IMR-90 (cell line): ENCODE data around the gene MYOF. TPM values are rescaled to one million over a fixed set of nuclear protein-coding genes. Genes with fewer than 3 reads are reported as not detected.

Source experiments
- ATAC-seq: fragments of 200-7000 bp; cut with Tn5 transposase; 2 replicates; pipeline ENCODE4 v1.9.1; 2020; ENCODE audit warnings: low read depth, mild to moderate bottlenecking, moderate library complexity
- BruUV-seq: library from RNA; stranded (reverse); fragments of 400-500 nt; replicated peaks from 2 replicates; lab custom pipeline; 2021; lab: Mats Ljungman, UMichigan
- CTCF ChIA-PET: fragments of 300-600 bp; formaldehyde crosslinking; extraction: SDS; loops from one replicate; lab custom pipeline; 2021; ENCODE audit warnings: antibody characterized with exemption; lab: Yijun Ruan, JAX
- POLR2A ChIA-PET: fragments of 300-600 bp; sonication (Branson Sonifier 250); formaldehyde crosslinking; loops from one replicate; lab custom pipeline; 2022; ENCODE audit warnings: antibody characterized with exemption; ENCODE audit not compliant: unreplicated experiment; lab: Charles Lee
- DNase-seq: peaks from one replicate; pipeline ENCODE4 v3.0.0; 2013
- H2AFZ ChIP-seq: replicated peaks from 2 replicates; pipeline ENCODE3; 2013; ENCODE audit warnings: low read length, mild to moderate bottlenecking; ENCODE audit not compliant: poor library complexity
- H2AK5ac ChIP-seq: 2 replicates; pipeline ENCODE4 v1.6.1; 2013; ENCODE audit warnings: low read depth, low read length, inconsistent platforms
- H2AK9ac ChIP-seq: replicated peaks from 2 replicates; pipeline ENCODE3; 2013; ENCODE audit warnings: mild to moderate bottlenecking, low read depth, low read length, moderate library complexity; ENCODE audit not compliant: poor library complexity
- H2BK120ac ChIP-seq: 2 replicates; pipeline ENCODE4 v1.6.1; 2013; ENCODE audit warnings: low read depth, low read length, inconsistent platforms
- H2BK15ac ChIP-seq: 3 replicates; pipeline ENCODE4 v1.6.1; 2013; ENCODE audit warnings: low read depth, low read length, inconsistent platforms
- H2BK20ac ChIP-seq: 2 replicates; pipeline ENCODE4 v1.6.1; 2013; ENCODE audit warnings: low read depth, mild to moderate bottlenecking, inconsistent platforms, low read length, moderate library complexity
- H2BK5ac ChIP-seq: 2 replicates; pipeline ENCODE4 v1.6.1; 2013; ENCODE audit warnings: mild to moderate bottlenecking, low read depth, low read length, inconsistent platforms; ENCODE audit not compliant: poor library complexity, severe bottlenecking
- H3K14ac ChIP-seq: replicated peaks from 2 replicates; pipeline ENCODE4 v1.6.1; 2013; ENCODE audit warnings: low read depth, low read length, inconsistent platforms
- H3K18ac ChIP-seq: 2 replicates; pipeline ENCODE4 v1.6.1; 2013; ENCODE audit warnings: low read depth, low read length, control low read depth
- H3K23ac ChIP-seq: 2 replicates; pipeline ENCODE4 v1.6.1; 2013; ENCODE audit warnings: low read depth, low read length, inconsistent platforms
- H3K27ac ChIP-seq: 2 replicates; pipeline ENCODE4 v1.5.1; 2013; ENCODE audit warnings: mild to moderate bottlenecking, control low read depth, low read length; ENCODE audit not compliant: insufficient read depth
- H3K27me3 ChIP-seq: 2 replicates; pipeline ENCODE4 v1.6.1; 2013; ENCODE audit warnings: low read length; ENCODE audit not compliant: control insufficient read depth, insufficient read depth
- H3K36me3 ChIP-seq: 2 replicates; pipeline ENCODE4 v1.6.1; 2013; ENCODE audit warnings: low read length, mixed read lengths; ENCODE audit not compliant: control insufficient read depth, insufficient read depth
- H3K4ac ChIP-seq: 2 replicates; pipeline ENCODE4 v1.6.1; 2013; ENCODE audit warnings: low read depth, low read length, inconsistent platforms
- H3K4me1 ChIP-seq: 2 replicates; pipeline ENCODE4 v1.6.1; 2013; ENCODE audit warnings: low read length, mixed read lengths; ENCODE audit not compliant: control insufficient read depth, insufficient read depth
- H3K4me2 ChIP-seq: 2 replicates; pipeline ENCODE4 v1.6.1; 2013; ENCODE audit warnings: low read depth, mild to moderate bottlenecking, control low read depth, low read length, moderate library complexity
- H3K4me3 ChIP-seq: 2 replicates; pipeline ENCODE4 v1.5.1; 2013; ENCODE audit warnings: low read depth, mild to moderate bottlenecking, control low read depth, low read length, moderate library complexity; ENCODE audit not compliant: insufficient read depth
- H3K56ac ChIP-seq: 2 replicates; pipeline ENCODE4 v1.6.1; 2013; ENCODE audit warnings: low read length, inconsistent platforms; ENCODE audit not compliant: insufficient read depth; ENCODE audit errors: extremely low read depth
- H3K79me1 ChIP-seq, 2 experiments: 2 replicates each; pipeline ENCODE4 v1.6.1; 2013; ENCODE audit warnings: low read length in 2 of 2, inconsistent platforms in 1 of 2, low read depth in 1 of 2
- H3K9ac ChIP-seq: 2 replicates; pipeline ENCODE4 v1.6.1; 2013; ENCODE audit warnings: low read depth, low read length, control low read depth
- H3K9me1 ChIP-seq: 2 replicates; pipeline ENCODE4 v1.6.1; 2013; ENCODE audit warnings: low read length, inconsistent platforms; ENCODE audit not compliant: insufficient read depth
- H3K9me3 ChIP-seq: 2 replicates; pipeline ENCODE4 v1.6.1; 2013; ENCODE audit warnings: low read length; ENCODE audit not compliant: control insufficient read depth, insufficient read depth
- H4K20me1 ChIP-seq: 2 replicates; pipeline ENCODE4 v1.6.1; 2013; ENCODE audit warnings: low read length, inconsistent platforms; ENCODE audit not compliant: insufficient read depth
- H4K5ac ChIP-seq: 2 replicates; pipeline ENCODE4 v1.6.1; 2013; ENCODE audit warnings: mild to moderate bottlenecking, low read depth, low read length, control low read depth
- H4K8ac ChIP-seq, 2 experiments: 2 replicates each; pipeline ENCODE4 v1.6.1; 2013; ENCODE audit warnings: low read depth in 2 of 2, low read length in 2 of 2, control low read depth in 1 of 2, inconsistent platforms in 1 of 2
- H4K91ac ChIP-seq: 2 replicates; pipeline ENCODE4 v1.6.1; 2013; ENCODE audit warnings: low read depth, low read length, inconsistent platforms; ENCODE audit not compliant: insufficient read depth
- CTCF ChIP-seq: conservative IDR thresholded peaks from 2 replicates; pipeline ENCODE4 v1.5.1; 2012; ENCODE audit warnings: mild to moderate bottlenecking, low read depth, low read length, improper control_type of control experiment
- MAFK ChIP-seq: IDR thresholded peaks from 2 replicates; pipeline ENCODE4 v1.6.1; 2012; ENCODE audit warnings: low read depth, low read length, improper control_type of control experiment
- MAZ ChIP-seq: IDR thresholded peaks from 2 replicates; pipeline ENCODE4 v1.6.1; 2012; ENCODE audit warnings: low read depth, mild to moderate bottlenecking, low read length, improper control_type of control experiment, moderate library complexity, borderline replicate concordance
- RAD21 ChIP-seq: IDR thresholded peaks from 2 replicates; pipeline ENCODE4 v1.6.1; 2012; ENCODE audit warnings: low read length, improper control_type of control experiment
- WGBS, 2 experiments: methylation state at CpG; one replicate each; pipeline versions ENCODE4 v1.1.5 to v1.1.7; 2013; ENCODE audit warnings: missing lambda C conversion rate in 2 of 2; ENCODE audit not compliant: insufficient read length in 1 of 2; ENCODE audit errors: extremely low coverage in 2 of 2; 5-methylcytosine and 5-hydroxymethylcytosine counted together
- dilution Hi-C: fragments of 300-500 bp; cut with HindIII; formaldehyde crosslinking; loops from one replicate; pipeline ENCODE4 v1.14.3; 2018; ENCODE audit warnings: low sequenced_read_pairs; ENCODE audit not compliant: unreplicated experiment
- in situ Hi-C: fragments of 300-500 bp; cut with MboI; formaldehyde crosslinking; loops from 3 replicates; pipeline ENCODE4 v1.14.3; 2019; ENCODE audit warnings: low sequenced_read_pairs, inconsistent platforms, mixed read lengths
- intact Hi-C: fragments of 100-400 bp; cut with micrococcal nuclease; formaldehyde crosslinking; loops from 2 replicates; pipeline ENCODE4 v1.10.0; 2022
- polyA plus RNA-seq, 3 experiments: library from polyadenylated mRNA; depleted of rRNA; stranded (reverse); fragments of >200 nt; gene quantifications; 2 replicates each; pipeline ENCODE4 v1.2.3, GENCODE V29; 2012; ENCODE audit warnings: low replicate concordance in 1 of 3
- total RNA-seq: library from RNA; depleted of rRNA; stranded (reverse); fragments of >200 nt; gene quantifications from 2 replicates; pipeline ENCODE4 v1.2.3, GENCODE V29; 2012

The MYOF gene
- total and polyA plus RNA-seq, 2 of the 4 experiments (the other 2 are of a cell fraction): 221 to 281 TPM

- Histone ChIP-seq H3K79me1 (no peaks in the 10 kb centered on the region), H3K18ac (no peak overlapping the region), H3K36me3 (no peaks in the 10 kb centered on the region), H2AK5ac (no peak overlapping the region), H2BK120ac (no peak overlapping the region), H4K20me1 (no peaks in the 10 kb centered on the region), H3K4me2 (no peak overlapping the region), H3K9me3 (no peaks in the 10 kb centered on the region), H3K27me3 (no peaks in the 10 kb centered on the region), H3K14ac (no peak overlapping the region), H4K5ac (no peak overlapping the region), H4K8ac (no peak overlapping the region), H3K4me1 (peaks cover 7% of the 10 kb centered on the region), H2BK20ac (no peak overlapping the region), H2BK5ac (no peak overlapping the region), H2AFZ (no peak overlapping the region), H2AK9ac (no peak overlapping the region), H3K9ac (no peak overlapping the region), H3K27ac (no peak overlapping the region), H3K9me1 (no peaks in the 10 kb centered on the region), H2BK15ac (no peak overlapping the region), H3K56ac (no peak overlapping the region), H3K4me3 (no peak overlapping the region), H3K23ac (no peak overlapping the region), H4K91ac (no peak overlapping the region), H3K4ac (no peak overlapping the region)
- ChIA-PET CTCF (no interaction called here), POLR2A (interaction anchor here (0.6 kb wide), 1 partner anchor 10 kb away, joined by 3 read pairs; no protein-coding TSS in a partner anchor)
- in situ Hi-C loops: no loop called here
- BruUV-seq: no TSS peak
- WGBS, 2 experiments: 50% methylated on average over 1 of the region's 4 CpGs; no CpG with 5 or more reads in 1 of the 2 experiments
- TF ChIP-seq MAZ (no peak), RAD21 (no peak), CTCF (no peak), MAFK (no peak)
- intact Hi-C loops: no loop called here
- no peak for DNase-seq
- dilution Hi-C loops: loop anchor here (25.0 kb wide), 1 partner anchor 184 kb away; no protein-coding TSS in a partner anchor
- no peak for ATAC-seq
These were observed 186.0 kb downstream of the MYOF start for GRCh38 chr10:93296151-93296550.
